Measurements from ENCODE around the gene PSKH1.

- TF ChIP-seq EZH2 (IDR thresholded peaks at IDR 0.05; ENCODE audit: insufficient read depth, poor library complexity, severe bottlenecking) (no peak), EZH2phosphoT487 (IDR thresholded peaks at IDR 0.05; ENCODE audit: insufficient read depth, low read depth) (no peak)
Observed at GRCh38 chr16:67936124-67936879, 43.2 kb downstream of the PSKH1 start, which contains the start of gene PSMB10.
